GM12878 (cell line): ENCODE results near the gene GLO1.

Experiments used
- EP300 ChIP-seq, 2 experiments: fragments of 150-350 bp in 1 of 2; IDR thresholded peaks; 2 replicates each; pipeline ENCODE4 v1.6.1; 2011 to 2012; ENCODE audit warnings: low read depth in 2 of 2, low read length in 2 of 2, borderline replicate concordance in 1 of 2, improper control_type of control experiment in 1 of 2, inconsistent platforms in 1 of 2; ENCODE audit not compliant: control insufficient read depth in 1 of 2
- GABPA ChIP-seq: IDR thresholded peaks from 2 replicates; pipeline ENCODE4 v1.6.1; 2014; ENCODE audit warnings: antibody characterized with exemption, low read depth, mild to moderate bottlenecking, inconsistent platforms
- JUNB ChIP-seq: IDR thresholded peaks from 2 replicates; pipeline ENCODE4 v1.6.1; 2016; ENCODE audit warnings: antibody characterized with exemption, mild to moderate bottlenecking
- NRF1 ChIP-seq: conservative IDR thresholded peaks from 2 replicates; pipeline ENCODE4 v1.6.1; 2011; ENCODE audit warnings: mild to moderate bottlenecking, low read depth, low read length, improper control_type of control experiment
- RCOR1 ChIP-seq: conservative IDR thresholded peaks from 2 replicates; pipeline ENCODE4 v1.6.1; 2012; ENCODE audit warnings: low read depth, low read length, improper control_type of control experiment
- TF ChIP-seq, protein P1 (sequence below): IDR thresholded peaks from 2 replicates; pipeline ENCODE4 v1.6.1; 2011; ENCODE audit warnings: low read depth, low read length, improper control_type of control experiment, borderline replicate concordance
- TF ChIP-seq, protein P2 (sequence below): IDR thresholded peaks from 2 replicates; pipeline ENCODE4 v1.6.1; 2012; ENCODE audit warnings: mild to moderate bottlenecking, low read depth, low read length
- TF ChIP-seq, protein P3 (sequence below), 3 experiments: IDR thresholded peaks in 2 of 3; conservative IDR thresholded peaks in 1 of 3; 2 replicates each; pipeline ENCODE4 v1.5.1; 2011; ENCODE audit warnings: low read depth in 3 of 3, low read length in 3 of 3, mild to moderate bottlenecking in 3 of 3, control low read depth in 2 of 3, moderate library complexity in 2 of 3, inconsistent platforms in 1 of 3, mixed read lengths in 1 of 3; ENCODE audit not compliant: control insufficient read depth in 2 of 3, insufficient read depth in 1 of 3; ENCODE audit errors: extremely low read depth in 1 of 3

DNA sequence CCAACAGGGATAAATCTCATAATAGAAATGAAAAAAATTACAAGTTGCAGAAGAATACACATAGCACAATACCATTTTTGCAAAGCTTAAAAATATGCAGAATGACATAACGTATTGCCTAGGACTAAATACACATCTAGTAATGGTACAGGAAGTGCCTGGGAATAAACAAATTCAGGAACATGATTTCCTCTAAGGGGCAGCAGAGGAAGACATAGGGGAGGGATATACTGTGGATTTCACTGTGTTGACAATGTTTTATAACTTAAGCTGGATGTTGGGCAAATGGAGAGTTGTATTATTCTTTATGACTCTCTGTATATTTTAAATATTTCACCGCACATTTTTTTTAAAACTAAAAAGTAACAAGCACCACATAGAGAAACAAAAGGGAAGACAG, 5.6 kb upstream of the GLO1 start:
- TF ChIP-seq JUNB (no peak), GABPA (no peak), RCOR1 (no peak), EP300 (IDR thresholded peaks at IDR 0.05; ENCODE audit: borderline replicate concordance in 1 of 2, control insufficient read depth in 1 of 2, low read depth in 2 of 2, low read length in 2 of 2) (no peak), NRF1 (no peak)
- TF ChIP-seq, protein P1, sequence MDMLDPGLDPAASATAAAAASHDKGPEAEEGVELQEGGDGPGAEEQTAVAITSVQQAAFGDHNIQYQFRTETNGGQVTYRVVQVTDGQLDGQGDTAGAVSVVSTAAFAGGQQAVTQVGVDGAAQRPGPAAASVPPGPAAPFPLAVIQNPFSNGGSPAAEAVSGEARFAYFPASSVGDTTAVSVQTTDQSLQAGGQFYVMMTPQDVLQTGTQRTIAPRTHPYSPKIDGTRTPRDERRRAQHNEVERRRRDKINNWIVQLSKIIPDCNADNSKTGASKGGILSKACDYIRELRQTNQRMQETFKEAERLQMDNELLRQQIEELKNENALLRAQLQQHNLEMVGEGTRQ: no peak
- TF ChIP-seq, protein P2, sequence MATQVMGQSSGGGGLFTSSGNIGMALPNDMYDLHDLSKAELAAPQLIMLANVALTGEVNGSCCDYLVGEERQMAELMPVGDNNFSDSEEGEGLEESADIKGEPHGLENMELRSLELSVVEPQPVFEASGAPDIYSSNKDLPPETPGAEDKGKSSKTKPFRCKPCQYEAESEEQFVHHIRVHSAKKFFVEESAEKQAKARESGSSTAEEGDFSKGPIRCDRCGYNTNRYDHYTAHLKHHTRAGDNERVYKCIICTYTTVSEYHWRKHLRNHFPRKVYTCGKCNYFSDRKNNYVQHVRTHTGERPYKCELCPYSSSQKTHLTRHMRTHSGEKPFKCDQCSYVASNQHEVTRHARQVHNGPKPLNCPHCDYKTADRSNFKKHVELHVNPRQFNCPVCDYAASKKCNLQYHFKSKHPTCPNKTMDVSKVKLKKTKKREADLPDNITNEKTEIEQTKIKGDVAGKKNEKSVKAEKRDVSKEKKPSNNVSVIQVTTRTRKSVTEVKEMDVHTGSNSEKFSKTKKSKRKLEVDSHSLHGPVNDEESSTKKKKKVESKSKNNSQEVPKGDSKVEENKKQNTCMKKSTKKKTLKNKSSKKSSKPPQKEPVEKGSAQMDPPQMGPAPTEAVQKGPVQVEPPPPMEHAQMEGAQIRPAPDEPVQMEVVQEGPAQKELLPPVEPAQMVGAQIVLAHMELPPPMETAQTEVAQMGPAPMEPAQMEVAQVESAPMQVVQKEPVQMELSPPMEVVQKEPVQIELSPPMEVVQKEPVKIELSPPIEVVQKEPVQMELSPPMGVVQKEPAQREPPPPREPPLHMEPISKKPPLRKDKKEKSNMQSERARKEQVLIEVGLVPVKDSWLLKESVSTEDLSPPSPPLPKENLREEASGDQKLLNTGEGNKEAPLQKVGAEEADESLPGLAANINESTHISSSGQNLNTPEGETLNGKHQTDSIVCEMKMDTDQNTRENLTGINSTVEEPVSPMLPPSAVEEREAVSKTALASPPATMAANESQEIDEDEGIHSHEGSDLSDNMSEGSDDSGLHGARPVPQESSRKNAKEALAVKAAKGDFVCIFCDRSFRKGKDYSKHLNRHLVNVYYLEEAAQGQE: no peak
- TF ChIP-seq, protein P3, sequence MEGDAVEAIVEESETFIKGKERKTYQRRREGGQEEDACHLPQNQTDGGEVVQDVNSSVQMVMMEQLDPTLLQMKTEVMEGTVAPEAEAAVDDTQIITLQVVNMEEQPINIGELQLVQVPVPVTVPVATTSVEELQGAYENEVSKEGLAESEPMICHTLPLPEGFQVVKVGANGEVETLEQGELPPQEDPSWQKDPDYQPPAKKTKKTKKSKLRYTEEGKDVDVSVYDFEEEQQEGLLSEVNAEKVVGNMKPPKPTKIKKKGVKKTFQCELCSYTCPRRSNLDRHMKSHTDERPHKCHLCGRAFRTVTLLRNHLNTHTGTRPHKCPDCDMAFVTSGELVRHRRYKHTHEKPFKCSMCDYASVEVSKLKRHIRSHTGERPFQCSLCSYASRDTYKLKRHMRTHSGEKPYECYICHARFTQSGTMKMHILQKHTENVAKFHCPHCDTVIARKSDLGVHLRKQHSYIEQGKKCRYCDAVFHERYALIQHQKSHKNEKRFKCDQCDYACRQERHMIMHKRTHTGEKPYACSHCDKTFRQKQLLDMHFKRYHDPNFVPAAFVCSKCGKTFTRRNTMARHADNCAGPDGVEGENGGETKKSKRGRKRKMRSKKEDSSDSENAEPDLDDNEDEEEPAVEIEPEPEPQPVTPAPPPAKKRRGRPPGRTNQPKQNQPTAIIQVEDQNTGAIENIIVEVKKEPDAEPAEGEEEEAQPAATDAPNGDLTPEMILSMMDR (IDR thresholded peaks at IDR 0.05 in 2 of 3, conservative IDR thresholded peaks at IDR 0.05 in 1 of 3; ENCODE audit: control insufficient read depth in 2 of 3, extremely low read depth in 1 of 3, insufficient read depth in 1 of 3, low read depth in 3 of 3, low read length in 3 of 3): no peak
